B cell (primary cell): Measurements from ENCODE around the gene CATSPERZ.

Experiments
- CTCF ChIP-seq: fragments of 200-600 bp; IDR thresholded peaks from one replicate; pipeline ENCODE4 v1.8.0; 2022; ENCODE audit warnings: antibody characterized with exemption, mild to moderate bottlenecking
- EZH2 ChIP-seq: IDR thresholded peaks from 2 replicates; pipeline ENCODE4 v1.6.1; 2012; ENCODE audit warnings: borderline replicate concordance, low read depth, mild to moderate bottlenecking, moderate library complexity, low read length; ENCODE audit not compliant: insufficient read depth, poor library complexity, severe bottlenecking

GRCh38 chr11:64317325-64317960, 17.3 kb downstream of the CATSPERZ start, which contains the start of gene TRMT112:
- TF ChIP-seq CTCF (no peak), EZH2 (no peak)
